Muscle layer of colon (tissue), 2 donors: ENCODE results near the gene RGL1.

Experiments
- H3K27ac ChIP-seq: one replicate; pipeline ENCODE4 v1.7.0; 2013; ENCODE audit warnings: low read depth, mild to moderate bottlenecking, low read length, moderate library complexity
- H3K27me3 ChIP-seq, 2 donors: one replicate each; pipeline ENCODE4 v1.7.0; 2013; ENCODE audit warnings: low read length in 2 of 2, mild to moderate bottlenecking in 2 of 2; ENCODE audit not compliant: insufficient read depth in 2 of 2, control insufficient read depth in 1 of 2
- H3K36me3 ChIP-seq: one replicate; pipeline ENCODE4 v1.7.0; 2013; ENCODE audit warnings: mild to moderate bottlenecking, low read length; ENCODE audit not compliant: insufficient read depth
- H3K4me1 ChIP-seq: one replicate; pipeline ENCODE4 v1.7.0; 2013; ENCODE audit warnings: mild to moderate bottlenecking, low read length; ENCODE audit not compliant: insufficient read depth
- H3K4me3 ChIP-seq, 2 donors: one replicate each; pipeline ENCODE4 v1.7.0; 2013; ENCODE audit warnings: low read length in 2 of 2, low read depth in 1 of 2, mild to moderate bottlenecking in 1 of 2, moderate library complexity in 1 of 2
- H3K9ac ChIP-seq: one replicate; pipeline ENCODE4 v1.7.0; 2013; ENCODE audit warnings: low read length
- H3K9me3 ChIP-seq: one replicate; pipeline ENCODE4 v1.7.0; 2013; ENCODE audit warnings: mild to moderate bottlenecking, low read length
- donor health status: abdominal sarcoma.
- donor health status: Adenocarcinoma of cecum.

Gene RGL1

DNA sequence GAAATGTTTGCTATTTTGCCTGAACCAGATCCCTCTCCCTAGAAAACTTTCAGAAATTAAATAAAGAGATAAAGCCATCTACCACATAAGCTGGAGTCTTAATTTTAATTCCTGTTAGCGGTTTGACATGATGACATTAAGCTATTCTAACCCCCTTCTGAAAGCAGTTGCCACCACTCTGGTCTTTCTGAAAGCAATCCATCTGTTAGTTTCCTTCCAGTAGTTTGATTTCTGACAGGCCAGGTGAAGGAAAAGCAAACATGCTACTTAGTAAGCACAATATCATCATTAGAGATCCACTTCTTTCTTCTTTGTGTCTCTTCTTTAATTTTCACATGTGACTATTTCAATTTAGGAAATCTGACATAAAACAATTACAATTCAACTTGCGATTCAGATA is 39.9 kb downstream of the RGL1 start:
- no peaks in the 10 kb centered on the region for H3K36me3 ChIP-seq
- H3K27me3 ChIP-seq = no peaks in the 10 kb centered on the region
- H3K9me3 ChIP-seq = no peaks in the 10 kb centered on the region
- H3K27ac ChIP-seq = no peak overlapping the region
- H3K4me3 ChIP-seq = no peak overlapping the region
- H3K9ac ChIP-seq = no peak overlapping the region
- peaks cover 22% of the 10 kb centered on the region for H3K4me1 ChIP-seq

DNA sequence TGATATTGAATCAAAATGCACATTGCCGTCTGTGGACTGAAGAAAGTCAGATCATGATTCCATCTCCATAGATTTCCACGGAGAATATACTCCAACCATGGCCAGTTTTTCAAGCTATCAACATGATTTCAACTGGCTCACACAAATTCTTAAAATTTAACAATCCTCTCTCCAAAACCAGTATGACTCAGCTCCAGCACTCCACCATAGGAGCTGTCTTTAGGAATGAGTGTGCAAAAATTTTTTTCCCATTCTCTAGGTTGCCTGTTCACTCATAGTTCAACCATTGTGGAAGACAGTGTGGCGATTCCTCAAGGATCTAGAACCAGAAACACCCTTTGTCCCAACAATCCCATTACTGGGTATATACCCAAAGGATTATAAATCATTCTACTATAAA is 40.8 kb downstream of the RGL1 start:
- Histone ChIP-seq H3K9ac (no peak overlapping the region), H3K4me1 (peaks cover 22% of the 10 kb centered on the region), H3K27ac (no peak overlapping the region), H3K9me3 (no peaks in the 10 kb centered on the region), H3K4me3 (no peak overlapping the region), H3K27me3 (no peaks in the 10 kb centered on the region), H3K36me3 (no peaks in the 10 kb centered on the region)

DNA sequence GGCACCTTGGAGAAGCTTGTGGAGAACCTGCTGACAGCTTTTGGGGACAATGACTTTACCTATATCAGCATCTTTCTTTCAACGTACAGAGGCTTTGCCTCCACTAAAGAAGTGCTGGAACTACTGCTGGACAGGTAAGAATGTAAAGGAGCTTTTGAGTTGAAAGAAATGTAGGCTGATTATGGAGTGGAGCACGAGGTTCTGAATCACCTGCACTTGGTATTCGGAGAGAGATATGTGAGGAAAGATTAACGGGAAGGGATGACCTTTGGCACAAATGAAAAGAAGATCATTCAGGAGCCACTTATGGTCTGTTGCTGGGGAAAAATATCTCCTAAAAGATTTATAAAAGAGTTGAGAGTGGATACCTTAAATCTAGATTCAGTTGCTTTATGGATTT is 42.7 kb downstream of the RGL1 start:
- no peak overlapping the region for H3K27ac ChIP-seq
- H3K36me3 ChIP-seq = no peaks in the 10 kb centered on the region
- no peak overlapping the region for H3K9ac ChIP-seq
- peaks cover 9% of the 10 kb centered on the region for H3K4me1 ChIP-seq
- H3K9me3 ChIP-seq = no peaks in the 10 kb centered on the region
- H3K27me3 ChIP-seq = no peaks in the 10 kb centered on the region
- H3K4me3 ChIP-seq = no peak overlapping the region

DNA sequence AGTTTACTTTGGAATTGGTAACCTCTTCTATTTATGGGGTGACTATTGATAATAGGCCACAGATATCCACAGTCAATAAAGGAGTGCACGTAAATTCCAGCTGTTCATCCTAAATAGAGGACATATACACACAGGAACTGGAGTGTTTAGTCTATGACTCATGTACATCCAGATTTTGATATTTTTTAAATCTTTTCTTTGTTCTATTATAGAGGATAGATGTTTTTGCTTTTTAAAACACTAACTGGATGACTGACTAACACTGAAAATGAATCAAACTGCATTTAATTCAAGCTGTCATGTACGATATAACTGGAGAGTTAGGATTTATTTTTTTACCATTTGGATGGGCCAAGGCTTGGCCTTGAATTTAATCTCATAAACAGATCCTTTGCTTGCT is 45.9 kb downstream of the RGL1 start:
- Histone ChIP-seq H3K27ac (no peak overlapping the region), H3K4me1 (no peaks in the 10 kb centered on the region), H3K27me3 (no peaks in the 10 kb centered on the region), H3K4me3 (no peak overlapping the region), H3K9ac (no peak overlapping the region), H3K36me3 (no peaks in the 10 kb centered on the region), H3K9me3 (no peaks in the 10 kb centered on the region)

DNA sequence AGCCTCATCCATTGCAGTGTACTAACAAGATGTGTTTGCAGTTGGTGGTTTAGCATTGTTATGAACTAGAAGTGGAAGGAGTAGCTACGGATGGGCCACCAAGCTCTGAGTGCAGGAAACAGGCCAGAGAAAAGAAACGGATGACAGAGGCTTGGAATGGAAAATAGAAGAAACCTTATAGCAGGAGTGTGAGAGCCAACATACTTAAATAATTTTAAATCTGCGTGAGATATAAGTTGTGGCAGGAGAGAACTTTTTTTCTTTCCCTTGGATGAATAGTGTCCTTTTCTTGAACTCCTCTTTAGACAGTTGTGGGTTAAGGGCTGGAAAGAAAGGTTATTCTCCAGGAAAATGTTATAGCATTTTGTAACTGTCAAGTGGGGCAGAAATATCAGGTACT is 54.2 kb downstream of the RGL1 start:
- H3K27me3 ChIP-seq = no peaks in the 10 kb centered on the region
- H3K9ac ChIP-seq = no peak overlapping the region
- H3K27ac ChIP-seq = no peak overlapping the region

DNA sequence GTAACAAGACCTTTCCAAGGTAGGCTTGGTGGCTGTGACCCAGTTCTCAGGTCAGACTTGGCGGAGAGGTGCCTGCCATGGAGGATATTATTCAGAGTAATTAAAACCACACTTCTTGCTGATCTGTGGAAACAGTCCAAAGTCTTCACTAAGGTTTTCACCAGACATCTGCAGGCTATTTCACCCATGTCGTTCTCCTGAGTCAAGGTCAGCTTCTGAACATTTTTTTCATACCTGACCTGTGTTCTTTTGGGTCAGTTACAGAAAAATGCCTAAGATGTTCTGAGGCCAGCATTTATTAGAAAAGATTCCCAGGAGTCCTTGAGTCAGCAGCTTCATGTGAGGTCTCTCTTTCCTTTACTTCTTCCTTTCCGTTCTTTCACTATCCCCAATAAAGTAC is 54.9 kb downstream of the RGL1 start:
- Histone ChIP-seq H3K4me1 (peaks cover 9% of the 10 kb centered on the region), H3K27me3 (no peaks in the 10 kb centered on the region), H3K27ac (no peak overlapping the region), H3K9ac (no peak overlapping the region), H3K9me3 (no peaks in the 10 kb centered on the region), H3K36me3 (peaks cover 8% of the 10 kb centered on the region), H3K4me3 (no peak overlapping the region)

More for the DNA sequence above, 54.2 kb downstream of the RGL1 start:
- Histone ChIP-seq H3K4me3 (no peak overlapping the region), H3K9me3 (no peaks in the 10 kb centered on the region), H3K36me3 (peaks cover 8% of the 10 kb centered on the region), H3K4me1 (peaks cover 9% of the 10 kb centered on the region)

DNA sequence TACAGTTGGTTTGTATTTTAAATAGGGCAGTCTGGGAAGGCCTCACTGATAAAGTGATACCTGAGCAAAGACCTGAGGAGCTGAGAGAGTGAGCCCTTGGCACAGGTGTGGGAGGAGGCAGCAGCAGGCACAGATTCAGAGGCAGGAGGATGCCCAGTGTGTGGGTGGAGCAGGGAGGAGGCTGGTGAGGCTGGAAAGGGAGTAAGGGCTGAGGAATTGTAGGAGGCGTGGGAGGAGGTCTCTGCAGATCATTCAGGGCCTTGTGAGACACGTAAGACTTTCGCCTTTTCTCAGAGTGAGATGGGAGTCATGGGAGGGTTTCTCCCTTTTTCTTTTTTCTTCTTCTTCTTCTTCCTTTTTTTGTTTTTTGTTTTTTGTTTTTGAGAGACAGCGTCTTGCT is 58.0 kb downstream of the RGL1 start:
- Histone ChIP-seq H3K4me1 (peaks cover 9% of the 10 kb centered on the region), H3K4me3 (no peak overlapping the region), H3K36me3 (peaks cover 8% of the 10 kb centered on the region), H3K9ac (no peak overlapping the region), H3K27ac (no peak overlapping the region), H3K9me3 (no peaks in the 10 kb centered on the region), H3K27me3 (no peaks in the 10 kb centered on the region)

DNA sequence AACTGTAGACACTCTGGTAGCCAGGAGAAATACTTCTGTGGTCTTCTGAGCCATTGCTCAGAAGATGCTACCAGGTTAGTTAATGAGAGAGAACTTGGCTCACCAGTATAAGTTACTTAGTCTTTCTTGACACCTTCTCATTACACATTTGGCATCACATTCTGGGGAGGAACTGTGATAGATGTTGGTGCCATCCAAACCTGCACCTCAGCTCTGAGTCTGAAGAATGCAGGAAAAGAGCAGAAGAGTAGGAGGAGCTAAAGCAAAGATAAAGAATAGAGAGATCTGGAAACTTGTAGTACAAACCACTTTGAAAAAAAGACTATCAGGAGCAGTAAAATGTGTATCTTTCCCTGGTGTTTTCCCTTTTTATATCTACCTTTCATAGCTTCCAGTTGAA is 58.9 kb downstream of the RGL1 start:
- H3K36me3 ChIP-seq = peaks cover 8% of the 10 kb centered on the region
- H3K4me1 ChIP-seq = peaks cover 7% of the 10 kb centered on the region
- H3K9me3 ChIP-seq = no peaks in the 10 kb centered on the region
- H3K4me3 ChIP-seq = no peak overlapping the region
- H3K27ac ChIP-seq = no peak overlapping the region
- H3K27me3 ChIP-seq = no peaks in the 10 kb centered on the region
- no peak overlapping the region for H3K9ac ChIP-seq

DNA sequence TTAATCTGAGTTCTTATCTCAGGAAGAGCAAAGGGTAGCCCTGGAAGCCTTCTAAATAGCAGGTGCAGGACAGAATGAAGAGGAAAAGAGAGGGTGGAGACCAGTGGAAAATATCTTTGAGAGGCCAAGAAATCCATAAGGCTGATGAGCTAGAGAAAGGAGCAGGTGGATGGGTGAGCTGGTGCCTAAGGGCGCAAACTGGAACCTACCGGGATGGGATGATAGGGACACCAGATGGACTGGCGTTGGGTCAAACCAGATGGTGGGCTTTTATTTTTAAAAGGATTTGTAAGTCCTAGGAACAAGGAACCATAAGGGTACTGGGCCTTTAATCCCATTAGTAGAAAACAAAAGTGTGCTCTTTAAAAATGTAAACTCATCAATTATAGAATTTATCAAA is 59.7 kb downstream of the RGL1 start:
- H3K4me3 ChIP-seq = no peak overlapping the region
- no peaks in the 10 kb centered on the region for H3K27me3 ChIP-seq
- peaks cover 8% of the 10 kb centered on the region for H3K36me3 ChIP-seq
- no peak overlapping the region for H3K9ac ChIP-seq
- no peak overlapping the region for H3K27ac ChIP-seq
- peaks cover 5% of the 10 kb centered on the region for H3K4me1 ChIP-seq
- H3K9me3 ChIP-seq = no peaks in the 10 kb centered on the region

DNA sequence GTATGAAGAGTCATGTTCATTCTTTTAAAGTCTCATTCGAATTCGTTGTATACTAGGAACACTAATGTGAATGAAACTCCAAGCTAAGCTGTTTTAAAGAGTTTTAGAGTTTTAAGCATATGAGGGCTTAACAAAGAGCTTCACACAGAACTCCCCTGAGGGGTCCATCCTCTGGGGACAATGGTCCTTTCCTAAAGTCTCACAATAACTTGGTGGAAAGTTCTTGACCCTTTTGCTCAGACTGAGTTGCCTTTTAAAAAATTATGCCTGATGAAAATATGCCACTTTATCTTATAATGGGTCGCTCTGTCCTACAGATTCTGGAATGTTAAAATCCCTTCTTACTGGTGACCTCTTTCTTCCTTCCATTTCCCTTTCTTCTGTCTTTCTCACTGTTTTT is 64.3 kb downstream of the RGL1 start:
- H3K27me3 ChIP-seq = no peaks in the 10 kb centered on the region
- peaks cover 37% of the 10 kb centered on the region for H3K4me1 ChIP-seq
- H3K4me3 ChIP-seq = no peak overlapping the region
- H3K36me3 ChIP-seq = no peaks in the 10 kb centered on the region
- no peak overlapping the region for H3K9ac ChIP-seq
- H3K9me3 ChIP-seq = no peaks in the 10 kb centered on the region
- H3K27ac ChIP-seq = no peak overlapping the region

DNA sequence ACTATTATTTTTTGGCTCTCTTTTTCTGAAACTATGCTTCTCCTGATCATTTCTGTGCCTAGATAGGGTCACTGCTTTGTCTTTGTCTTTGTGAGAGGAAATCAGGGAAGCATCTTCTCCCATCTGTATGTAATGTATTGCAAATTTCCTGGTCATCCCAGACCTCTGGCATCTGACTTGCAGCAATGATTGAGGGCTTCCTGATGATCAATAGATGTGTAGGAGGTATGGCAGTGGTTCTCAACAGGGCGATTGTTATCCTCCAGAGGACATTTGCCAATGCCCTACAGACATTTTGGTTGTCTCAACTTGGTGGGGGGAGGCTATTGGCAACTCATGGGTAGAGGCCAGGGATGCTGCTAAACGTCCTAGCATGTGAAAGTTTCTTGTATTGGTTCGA is 64.7 kb downstream of the RGL1 start:
- no peaks in the 10 kb centered on the region for H3K27me3 ChIP-seq
- no peak overlapping the region for H3K4me3 ChIP-seq

DNA sequence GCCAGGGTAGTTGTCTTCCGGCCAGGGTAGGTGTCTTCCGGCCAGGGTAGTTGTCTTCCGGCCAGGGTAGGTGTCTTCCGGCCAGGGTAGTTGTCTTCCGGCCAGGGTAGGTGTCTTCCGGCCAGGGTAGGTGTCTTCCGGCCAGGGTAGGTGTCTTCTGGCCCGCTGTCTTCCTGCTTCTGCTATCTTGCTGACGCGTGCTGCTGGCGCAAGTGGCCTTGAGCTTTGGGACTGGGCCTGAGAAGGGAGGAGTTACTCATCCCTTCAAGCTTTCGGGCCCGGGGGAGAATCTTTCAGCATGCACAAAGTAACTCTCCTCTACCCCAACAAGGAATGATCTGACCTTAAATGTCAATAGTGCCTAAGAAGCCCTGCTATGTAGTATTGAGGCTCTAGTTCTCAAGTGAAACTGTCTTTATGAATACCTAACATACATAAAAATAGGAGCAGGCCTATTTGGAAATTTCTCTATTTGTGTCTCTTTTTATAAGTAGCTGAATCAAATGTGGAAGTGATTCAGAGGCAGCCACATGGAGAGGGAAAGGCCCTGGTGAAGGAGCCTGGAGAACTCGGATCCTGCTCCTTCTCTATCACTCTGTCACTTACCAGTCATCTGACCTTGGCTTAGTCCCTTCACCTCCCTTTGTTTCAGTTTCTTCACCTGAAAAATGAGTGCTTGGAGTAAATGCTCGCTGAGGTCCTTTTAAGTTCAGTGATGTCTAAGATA is 65.6 kb downstream of the RGL1 start:
- H3K4me1 ChIP-seq = peaks cover 43% of the 10 kb centered on the region
- H3K9ac ChIP-seq = no peak overlapping the region
- peak overlapping the region; percentile 43 for H3K27ac ChIP-seq

More for the DNA sequence above, 64.7 kb downstream of the RGL1 start:
- peaks cover 41% of the 10 kb centered on the region for H3K4me1 ChIP-seq
- no peaks in the 10 kb centered on the region for H3K9me3 ChIP-seq
- H3K9ac ChIP-seq = no peak overlapping the region
- H3K36me3 ChIP-seq = no peaks in the 10 kb centered on the region
- H3K27ac ChIP-seq = no peak overlapping the region

More for the DNA sequence above, 65.6 kb downstream of the RGL1 start:
- Histone ChIP-seq H3K27me3 (no peaks in the 10 kb centered on the region), H3K9me3 (no peaks in the 10 kb centered on the region), H3K36me3 (no peaks in the 10 kb centered on the region), H3K4me3 (no peak overlapping the region)
